Thoracic aorta (tissue), 2 donors: ENCODE results near the gene COL6A3. TPM values are rescaled to one million over a fixed set of nuclear protein-coding genes. Genes with fewer than 3 reads are reported as not detected.

Source experiments
- ATAC-seq: fragments of 150-250 bp; one replicate; pipeline ENCODE4 v1.8.0; 2017; ENCODE audit warnings: low read depth; ENCODE audit not compliant: insufficient number of reproducible peaks, low FRiP score
- DNase-seq: peaks from one replicate; pipeline ENCODE4 v3.0.0-alpha.2; 2020; ENCODE audit warnings: low spot score
- H3K27ac ChIP-seq, 2 donors: fragments of 200-600 bp; sonication (generic); 1 replicate in 1 of 2; 2 replicates in 1 of 2; pipeline ENCODE4 v1.5.1; 2016; ENCODE audit warnings: mild to moderate bottlenecking in 2 of 2, moderate library complexity in 2 of 2
- H3K27me3 ChIP-seq: fragments of 200-600 bp; sonication (generic); replicated peaks from 2 replicates; pipeline ENCODE4 v1.6.0; 2016; ENCODE audit warnings: mild to moderate bottlenecking; ENCODE audit not compliant: insufficient read depth
- H3K36me3 ChIP-seq: fragments of 200-600 bp; sonication (generic); one replicate; pipeline ENCODE4 v1.5.1; 2016
- H3K4me1 ChIP-seq, 2 donors: fragments of 200-600 bp; sonication (generic); 1 replicate in 1 of 2; 2 replicates in 1 of 2; pipeline versions ENCODE4 v1.5.1 to v1.6.0; 2016; ENCODE audit warnings: low read depth in 2 of 2, mild to moderate bottlenecking in 1 of 2; ENCODE audit not compliant: control insufficient read depth in 1 of 2
- H3K4me3 ChIP-seq: fragments of 200-600 bp; sonication (generic); 2 replicates; pipeline ENCODE4 v1.5.1; 2016; ENCODE audit warnings: mild to moderate bottlenecking
- H3K9me3 ChIP-seq: fragments of 200-600 bp; sonication (generic); 2 replicates; pipeline ENCODE4 v1.5.1; 2016
- total RNA-seq, 2 donors: library from RNA; depleted of rRNA; stranded (reverse); fragments of >200 nt; gene quantifications; one replicate each; pipeline versions ENCODE4 v1.1.0 to v1.2.3, GENCODE V29; 2016
- TF ChIP-seq, protein P1 (sequence below): fragments of 200-600 bp; sonication (generic); IDR thresholded peaks from one replicate; pipeline ENCODE4 v1.5.1; 2019; ENCODE audit warnings: antibody characterized with exemption

COL6A3 gene
- total RNA-seq, 2 donors from 2014 or later, result 118 to 155 TPM

DNA sequence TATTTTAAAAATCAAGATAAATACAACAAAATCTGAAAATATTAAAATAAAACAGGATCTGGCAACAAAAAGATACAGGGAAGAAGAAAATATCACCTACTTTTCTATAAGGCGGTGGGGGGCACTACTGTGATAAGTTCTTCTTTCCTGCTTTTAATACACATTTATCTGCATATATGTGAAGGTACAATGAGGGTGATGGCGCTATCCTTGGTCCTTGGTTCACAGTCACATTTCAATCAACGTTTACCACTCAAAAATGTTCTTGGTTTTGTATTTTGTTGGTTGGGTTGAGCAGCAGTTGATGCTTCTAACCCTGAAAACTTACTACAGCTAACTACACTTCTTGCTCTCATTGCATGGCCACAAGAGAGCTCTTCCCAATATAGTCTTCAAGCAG lies 112.4 kb downstream of the COL6A3 start:
- no peak for DNase-seq
- Histone ChIP-seq H3K9me3 (no peaks in the 10 kb centered on the region), H3K4me3 (no peak overlapping the region), H3K27ac (no peak overlapping the region), H3K27me3 (no peaks in the 10 kb centered on the region), H3K4me1 (peaks cover 4 to 20% of the 10 kb centered on the region in 2 donors), H3K36me3 (no peaks in the 10 kb centered on the region)
- TF ChIP-seq, protein P1, sequence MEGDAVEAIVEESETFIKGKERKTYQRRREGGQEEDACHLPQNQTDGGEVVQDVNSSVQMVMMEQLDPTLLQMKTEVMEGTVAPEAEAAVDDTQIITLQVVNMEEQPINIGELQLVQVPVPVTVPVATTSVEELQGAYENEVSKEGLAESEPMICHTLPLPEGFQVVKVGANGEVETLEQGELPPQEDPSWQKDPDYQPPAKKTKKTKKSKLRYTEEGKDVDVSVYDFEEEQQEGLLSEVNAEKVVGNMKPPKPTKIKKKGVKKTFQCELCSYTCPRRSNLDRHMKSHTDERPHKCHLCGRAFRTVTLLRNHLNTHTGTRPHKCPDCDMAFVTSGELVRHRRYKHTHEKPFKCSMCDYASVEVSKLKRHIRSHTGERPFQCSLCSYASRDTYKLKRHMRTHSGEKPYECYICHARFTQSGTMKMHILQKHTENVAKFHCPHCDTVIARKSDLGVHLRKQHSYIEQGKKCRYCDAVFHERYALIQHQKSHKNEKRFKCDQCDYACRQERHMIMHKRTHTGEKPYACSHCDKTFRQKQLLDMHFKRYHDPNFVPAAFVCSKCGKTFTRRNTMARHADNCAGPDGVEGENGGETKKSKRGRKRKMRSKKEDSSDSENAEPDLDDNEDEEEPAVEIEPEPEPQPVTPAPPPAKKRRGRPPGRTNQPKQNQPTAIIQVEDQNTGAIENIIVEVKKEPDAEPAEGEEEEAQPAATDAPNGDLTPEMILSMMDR, result no peak
- ATAC-seq, result no peak

- TF ChIP-seq, protein P1, result no peak
- Histone ChIP-seq H3K36me3 (no peaks in the 10 kb centered on the region), H3K4me3 (no peak overlapping the region), H3K27ac (no peak overlapping the region), H3K27me3 (no peaks in the 10 kb centered on the region), H3K9me3 (no peaks in the 10 kb centered on the region), H3K4me1 (peaks cover 4 to 22% of the 10 kb centered on the region in 2 donors)
- DNase-seq (no peak), ATAC-seq (no peak)
Measured at GRCh38 chr2:237300739-237301138, 113.2 kb downstream of the COL6A3 start.

GRCh38 chr2:237299906-237300305 lies 114.1 kb downstream of the COL6A3 start:
- ATAC-seq (no peak), DNase-seq (no peak)
- no peaks in the 10 kb centered on the region for H3K9me3 ChIP-seq
- H3K27ac ChIP-seq, result no peak overlapping the region
- H3K4me3 ChIP-seq, result no peak overlapping the region
- TF ChIP-seq, protein P1, result no peak
- no peaks in the 10 kb centered on the region for H3K36me3 ChIP-seq
- no peaks in the 10 kb centered on the region for H3K27me3 ChIP-seq
- peaks cover 4 to 18% of the 10 kb centered on the region in 2 donors for H3K4me1 ChIP-seq

GRCh38 chr2:237298151-237299118 lies 115.5 kb downstream of the COL6A3 start:
- ATAC-seq (no peak), DNase-seq (no peak)
- Histone ChIP-seq H3K4me1 (peaks cover 4 to 15% of the 10 kb centered on the region in 2 donors), H3K36me3 (no peaks in the 10 kb centered on the region), H3K27ac (no peak overlapping the region), H3K27me3 (no peaks in the 10 kb centered on the region), H3K9me3 (no peaks in the 10 kb centered on the region), H3K4me3 (no peak overlapping the region)
- TF ChIP-seq, protein P1, result no peak

DNA sequence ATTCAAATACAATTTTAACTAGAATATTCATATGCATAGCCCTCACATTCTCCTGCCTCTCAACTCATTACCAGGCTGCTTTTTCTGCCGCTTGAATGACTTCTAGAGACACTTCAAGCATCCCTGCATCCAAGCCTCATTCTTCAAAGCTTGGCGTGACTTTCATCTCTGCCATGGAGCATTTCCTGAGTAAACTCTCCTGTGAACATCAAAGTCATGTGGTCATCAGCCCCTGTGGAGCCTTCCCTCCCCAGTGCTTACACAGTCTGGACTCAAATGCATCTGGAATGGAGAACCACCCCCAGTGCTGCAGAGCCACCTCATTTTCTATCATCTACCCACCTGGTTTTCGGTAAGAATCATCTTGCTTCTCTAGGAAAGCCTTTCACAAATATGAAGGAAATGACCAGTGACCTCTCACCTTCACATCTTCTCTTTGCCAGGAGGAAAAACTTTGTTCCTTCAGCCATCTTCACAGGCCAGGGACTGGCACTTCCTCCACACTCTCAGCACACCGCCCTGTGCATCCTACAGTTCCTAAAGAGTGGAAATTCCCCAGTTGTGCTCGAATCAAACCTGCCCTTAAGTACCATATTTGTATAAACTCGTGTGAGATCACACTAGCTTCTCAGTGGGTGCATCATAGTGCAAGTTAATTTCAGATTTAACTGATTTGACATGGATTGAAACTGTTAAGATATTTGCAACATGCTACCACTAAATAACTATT lies 116.4 kb downstream of the COL6A3 start:
- no peaks in the 10 kb centered on the region for H3K9me3 ChIP-seq
- H3K27ac ChIP-seq, result no peak overlapping the region
- H3K27me3 ChIP-seq, result no peaks in the 10 kb centered on the region
- no peaks in the 10 kb centered on the region for H3K36me3 ChIP-seq
- no peak overlapping the region for H3K4me3 ChIP-seq
- TF ChIP-seq, protein P1, result no peak
- ATAC-seq, result no peak
- H3K4me1 ChIP-seq, result peaks cover 4 to 15% of the 10 kb centered on the region in 2 donors
- DNase-seq, result no peak
